Ovary (tissue), 9 donors: ENCODE data around the gene PADI2. TPM values are rescaled to one million over a fixed set of nuclear protein-coding genes. Genes with fewer than 3 reads are reported as not detected.

Source experiments
- DNase-seq, 5 donors: peaks; one replicate each; pipeline ENCODE4 v3.0.0-alpha.2; 2019 to 2020
- H3K27ac ChIP-seq, 2 donors: fragments of 200-600 bp; one replicate each; pipeline versions ENCODE4 v1.5.1 to v1.8.0; 2019 to 2022
- H3K27me3 ChIP-seq: fragments of 200-600 bp; one replicate; pipeline ENCODE4 v1.8.0; 2022
- H3K36me3 ChIP-seq: fragments of 200-600 bp; sonication (generic); one replicate; pipeline ENCODE4 v1.5.1; 2019
- H3K4me1 ChIP-seq: one replicate; pipeline ENCODE4 v1.8.1; 2013; ENCODE audit warnings: mild to moderate bottlenecking, moderate library complexity; ENCODE audit not compliant: insufficient read depth
- H3K4me3 ChIP-seq: fragments of 200-600 bp; sonication (generic); one replicate; pipeline ENCODE4 v1.5.1; 2017
- H3K9me3 ChIP-seq, 2 donors: fragments of 200-600 bp in 1 of 2; sonication (generic) in 1 of 2; one replicate each; pipeline versions ENCODE4 v1.5.1 to v1.8.1; 2013 to 2019; ENCODE audit warnings: mild to moderate bottlenecking in 1 of 2, moderate library complexity in 1 of 2
- CTCF ChIP-seq, 3 donors: fragments of 450-650 bp in 2 of 3; fragments of 200-600 bp in 1 of 3; IDR thresholded peaks; one replicate each; pipeline versions ENCODE4 v1.5.1 to v1.8.0; 2016 to 2022; ENCODE audit warnings: antibody characterized with exemption in 3 of 3, mild to moderate bottlenecking in 1 of 3
- EP300 ChIP-seq: sonication (generic); formaldehyde crosslinking; IDR thresholded peaks from one replicate; pipeline ENCODE4 v1.6.1; 2017; ENCODE audit warnings: antibody characterized with exemption
- POLR2A ChIP-seq: fragments of 450-650 bp; IDR thresholded peaks from one replicate; pipeline ENCODE4 v1.6.1; 2017; ENCODE audit warnings: antibody characterized with exemption, mild to moderate bottlenecking, moderate library complexity
- WGBS, 3 donors: extraction: QIAGEN DNeasy Blood & Tissue Kit in 1 of 3; methylation state at CpG; one replicate each; pipeline versions ENCODE4 v1.1.5 to v1.1.7; 2013 to 2017; 5-methylcytosine and 5-hydroxymethylcytosine counted together
- intact Hi-C, 4 donors: fragments of 100-400 bp; cut with DNase I; formaldehyde crosslinking; loops; one replicate each; pipeline versions ENCODE4 v1.11.0 to v1.15.1; 2022 to 2023
- polyA plus RNA-seq, 2 donors: library from polyadenylated mRNA; stranded (reverse); fragments of 200-250 nt in 1 of 2; fragments of 350-450 nt in 1 of 2; fragmentation: Illumina TruSeq in 1 of 2; extraction: RNeasy Lipid Tissue Mini Kit (QIAGEN cat#74804) in 1 of 2; gene quantifications; one replicate each; pipeline ENCODE4 v1.2.3, GENCODE V29; 2013 to 2014
- total RNA-seq, 7 donors: library from RNA; depleted of rRNA in 2 of 7; stranded (reverse); fragments of >200 nt in 2 of 7; fragmentation: NEBNext Ultra II Directional in 3 of 7; extraction: Animal tissue kit (Norgen Biotek cat#: 25700) in 3 of 7; gene quantifications; one replicate each; pipeline versions ENCODE4 v1.1.0 to v1.2.4, GENCODE V29; 2016 to 2023
- donor health status: DM: no; HTN: no; CAD: no; lungs with moderate emphysema.
- donor health status: DM: no; HTN: no; CAD: no.
- donor health status: Bipolar disorder and iron deficiency.
- donor health status: DM: yes; HTN: yes; CAD: no.
- donor health status: DM: no; HTN: no; CAD: no.
- donor health status: DM: yes; HTN: yes; CAD: no.

Gene PADI2
- total and polyA plus RNA-seq, 9 donors, result 0.07 to 5.2 (median 0.55) TPM

GRCh38 chr1:17161926-17162800, 42.9 kb upstream of the PADI2 start:
- 77 to 80% (median 78%) methylated on average over 20 of the region's 20 CpGs for WGBS, 3 donors
- Histone ChIP-seq H3K27me3 (no peaks in the 10 kb centered on the region), H3K36me3 (no peaks in the 10 kb centered on the region), H3K27ac (no peak overlapping the region), H3K9me3 (no peaks in the 10 kb centered on the region), H3K4me1 (no peaks in the 10 kb centered on the region), H3K4me3 (no peak overlapping the region)
- no peak for DNase-seq
- intact Hi-C loops, result no loop called here
- TF ChIP-seq EP300 (no peak), POLR2A (no peak), CTCF (IDR thresholded peaks at IDR 0.05) (no peak)

GRCh38 chr1:17161137-17161740, 42.0 kb upstream of the PADI2 start:
- no peaks in the 10 kb centered on the region for H3K36me3 ChIP-seq
- H3K4me3 ChIP-seq, result no peak overlapping the region
- no peaks in the 10 kb centered on the region for H3K27me3 ChIP-seq
- WGBS, 3 donors, result 82 to 87% (median 83%) methylated on average over 3 of the region's 3 CpGs
- H3K27ac ChIP-seq, result no peak overlapping the region
- DNase-seq, result no peak
- H3K9me3 ChIP-seq, result no peaks in the 10 kb centered on the region
- TF ChIP-seq POLR2A (no peak), EP300 (no peak), CTCF (IDR thresholded peaks at IDR 0.05) (no peak)
- intact Hi-C loops, result no loop called here
- no peaks in the 10 kb centered on the region for H3K4me1 ChIP-seq

GRCh38 chr1:17158961-17159360, 39.7 kb upstream of the PADI2 start:
- Histone ChIP-seq H3K9me3 (peaks cover 0 to 4% of the 10 kb centered on the region in 2 donors), H3K27me3 (no peaks in the 10 kb centered on the region), H3K4me3 (no peak overlapping the region), H3K27ac (no peak overlapping the region), H3K36me3 (no peaks in the 10 kb centered on the region), H3K4me1 (no peaks in the 10 kb centered on the region)
- WGBS, 3 donors, result 96 to 98% (median 97%) methylated on average over 2 of the region's 2 CpGs
- TF ChIP-seq EP300, result no peak
- no peak for DNase-seq
- intact Hi-C loops, result no loop called here

- intact Hi-C loops, result no loop called here
- Histone ChIP-seq H3K27me3 (no peaks in the 10 kb centered on the region), H3K4me3 (no peak overlapping the region), H3K36me3 (no peaks in the 10 kb centered on the region), H3K27ac (no peak overlapping the region), H3K9me3 (peaks cover 0 to 9% of the 10 kb centered on the region in 2 donors), H3K4me1 (no peaks in the 10 kb centered on the region)
- TF ChIP-seq EP300 (no peak), CTCF (IDR thresholded peaks at IDR 0.05) (no peak), POLR2A (no peak)
- WGBS, 3 donors, result 40 to 48% (median 41%) methylated on average over 3 of the region's 3 CpGs
- DNase-seq, result no peak
Observed at GRCh38 chr1:17156108-17156507, 36.9 kb upstream of the PADI2 start.
